D721Med (cell line): ENCODE measurements around the gene PRICKLE2.

Source experiments
- DNase-seq: peaks from one replicate; pipeline ENCODE4 v3.0.0; 2011; ENCODE audit warnings: low spot score; ENCODE audit not compliant: insufficient read length
- FAIRE-seq: peaks from 2 replicates; lab custom pipeline; 2011; peaks lifted over from hg19 to GRCh38; lab: Jason Lieb, UNC
- TF ChIP-seq, protein P1 (sequence below): IDR thresholded peaks from 2 replicates; pipeline ENCODE4 v1.5.1; 2012; ENCODE audit warnings: mild to moderate bottlenecking, control low read depth; ENCODE audit not compliant: insufficient read depth; ENCODE audit errors: missing control alignments

Gene PRICKLE2, protein sequence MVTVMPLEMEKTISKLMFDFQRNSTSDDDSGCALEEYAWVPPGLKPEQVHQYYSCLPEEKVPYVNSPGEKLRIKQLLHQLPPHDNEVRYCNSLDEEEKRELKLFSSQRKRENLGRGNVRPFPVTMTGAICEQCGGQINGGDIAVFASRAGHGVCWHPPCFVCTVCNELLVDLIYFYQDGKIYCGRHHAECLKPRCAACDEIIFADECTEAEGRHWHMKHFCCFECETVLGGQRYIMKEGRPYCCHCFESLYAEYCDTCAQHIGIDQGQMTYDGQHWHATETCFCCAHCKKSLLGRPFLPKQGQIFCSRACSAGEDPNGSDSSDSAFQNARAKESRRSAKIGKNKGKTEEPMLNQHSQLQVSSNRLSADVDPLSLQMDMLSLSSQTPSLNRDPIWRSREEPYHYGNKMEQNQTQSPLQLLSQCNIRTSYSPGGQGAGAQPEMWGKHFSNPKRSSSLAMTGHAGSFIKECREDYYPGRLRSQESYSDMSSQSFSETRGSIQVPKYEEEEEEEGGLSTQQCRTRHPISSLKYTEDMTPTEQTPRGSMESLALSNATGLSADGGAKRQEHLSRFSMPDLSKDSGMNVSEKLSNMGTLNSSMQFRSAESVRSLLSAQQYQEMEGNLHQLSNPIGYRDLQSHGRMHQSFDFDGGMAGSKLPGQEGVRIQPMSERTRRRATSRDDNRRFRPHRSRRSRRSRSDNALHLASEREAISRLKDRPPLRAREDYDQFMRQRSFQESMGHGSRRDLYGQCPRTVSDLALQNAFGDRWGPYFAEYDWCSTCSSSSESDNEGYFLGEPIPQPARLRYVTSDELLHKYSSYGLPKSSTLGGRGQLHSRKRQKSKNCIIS

DNA sequence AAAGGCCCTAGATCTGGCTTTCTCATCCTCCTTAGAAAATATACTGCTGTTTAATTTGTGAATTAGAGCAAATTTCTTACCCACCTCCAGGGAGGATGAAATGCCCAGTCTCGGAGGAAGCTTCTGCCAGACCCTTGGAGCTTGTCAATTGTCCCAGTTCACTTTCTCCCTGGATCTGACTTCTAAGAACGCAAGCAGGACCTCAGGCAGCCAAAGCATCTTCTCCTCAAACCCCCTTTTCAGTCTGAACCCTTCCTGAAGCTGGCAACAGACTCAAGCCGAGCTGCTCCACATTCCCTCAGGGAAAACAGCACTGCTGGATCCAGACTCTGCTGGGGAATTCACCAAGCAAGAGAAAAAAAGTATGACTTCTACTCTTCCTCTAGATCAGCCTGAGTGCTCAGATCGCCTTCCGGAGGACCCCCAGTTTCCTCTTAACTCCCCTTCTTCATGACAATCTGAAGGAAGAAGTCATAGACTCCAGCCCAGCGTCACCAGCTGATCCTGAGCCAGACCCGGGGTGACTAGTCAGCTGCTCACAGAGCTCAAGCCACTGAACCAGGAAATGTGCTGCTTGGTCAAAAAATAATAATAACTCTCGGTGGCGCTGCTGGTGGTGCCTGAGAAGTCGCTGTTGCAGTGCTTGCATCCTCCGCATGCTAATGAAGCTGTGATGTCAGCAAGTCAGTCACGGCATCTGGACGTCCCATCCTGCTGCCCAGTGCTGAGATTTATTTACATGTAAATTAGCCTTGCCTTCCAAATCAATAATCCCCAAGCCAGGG lies at the start of gene PRICKLE2:
Gene PRICKLE2, minus strand, starts transcription at position 641 of the 785 bp plus-strand sequence. CDS start 26,539 bp downstream, outside the sequence.
- TF ChIP-seq, protein P1, sequence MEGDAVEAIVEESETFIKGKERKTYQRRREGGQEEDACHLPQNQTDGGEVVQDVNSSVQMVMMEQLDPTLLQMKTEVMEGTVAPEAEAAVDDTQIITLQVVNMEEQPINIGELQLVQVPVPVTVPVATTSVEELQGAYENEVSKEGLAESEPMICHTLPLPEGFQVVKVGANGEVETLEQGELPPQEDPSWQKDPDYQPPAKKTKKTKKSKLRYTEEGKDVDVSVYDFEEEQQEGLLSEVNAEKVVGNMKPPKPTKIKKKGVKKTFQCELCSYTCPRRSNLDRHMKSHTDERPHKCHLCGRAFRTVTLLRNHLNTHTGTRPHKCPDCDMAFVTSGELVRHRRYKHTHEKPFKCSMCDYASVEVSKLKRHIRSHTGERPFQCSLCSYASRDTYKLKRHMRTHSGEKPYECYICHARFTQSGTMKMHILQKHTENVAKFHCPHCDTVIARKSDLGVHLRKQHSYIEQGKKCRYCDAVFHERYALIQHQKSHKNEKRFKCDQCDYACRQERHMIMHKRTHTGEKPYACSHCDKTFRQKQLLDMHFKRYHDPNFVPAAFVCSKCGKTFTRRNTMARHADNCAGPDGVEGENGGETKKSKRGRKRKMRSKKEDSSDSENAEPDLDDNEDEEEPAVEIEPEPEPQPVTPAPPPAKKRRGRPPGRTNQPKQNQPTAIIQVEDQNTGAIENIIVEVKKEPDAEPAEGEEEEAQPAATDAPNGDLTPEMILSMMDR = peak; percentile 32
- FAIRE-seq (peak; percentile 98), DNase-seq (no peak)

- no peak for DNase-seq
- FAIRE-seq = no peak
- TF ChIP-seq, protein P1 = no peak
Measured at GRCh38 chr3:64272842-64273241, 47.6 kb upstream of the PRICKLE2 start.

DNA sequence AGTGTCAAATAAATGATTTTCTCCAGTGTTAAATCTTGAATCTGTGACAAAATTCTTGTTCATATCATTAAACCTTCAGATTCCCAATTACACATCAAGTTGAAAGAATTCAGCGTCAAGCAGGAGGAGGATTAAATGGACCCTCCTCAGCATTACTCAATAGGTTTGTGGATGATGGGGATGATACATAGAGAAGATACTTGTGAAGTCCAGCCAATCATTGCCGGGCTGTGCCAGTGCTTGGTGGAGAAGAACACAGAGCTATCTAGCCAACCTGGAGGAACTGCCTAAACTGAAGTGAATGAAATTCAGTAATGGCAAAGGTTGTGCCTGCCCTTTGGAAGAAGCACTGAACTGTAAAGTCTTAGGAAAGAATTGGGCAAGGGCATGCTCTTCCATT lies 47.0 kb upstream of the PRICKLE2 start:
- TF ChIP-seq, protein P1 = no peak
- FAIRE-seq (no peak), DNase-seq (no peak)

GRCh38 chr3:64271631-64272030 lies 46.4 kb upstream of the PRICKLE2 start:
- FAIRE-seq (no peak), DNase-seq (no peak)
- TF ChIP-seq, protein P1 = no peak

- peak; percentile 6 for FAIRE-seq
- TF ChIP-seq, protein P1 = no peak
- no peak for DNase-seq
Measured at GRCh38 chr3:64270866-64271260, 45.6 kb upstream of the PRICKLE2 start.

DNA sequence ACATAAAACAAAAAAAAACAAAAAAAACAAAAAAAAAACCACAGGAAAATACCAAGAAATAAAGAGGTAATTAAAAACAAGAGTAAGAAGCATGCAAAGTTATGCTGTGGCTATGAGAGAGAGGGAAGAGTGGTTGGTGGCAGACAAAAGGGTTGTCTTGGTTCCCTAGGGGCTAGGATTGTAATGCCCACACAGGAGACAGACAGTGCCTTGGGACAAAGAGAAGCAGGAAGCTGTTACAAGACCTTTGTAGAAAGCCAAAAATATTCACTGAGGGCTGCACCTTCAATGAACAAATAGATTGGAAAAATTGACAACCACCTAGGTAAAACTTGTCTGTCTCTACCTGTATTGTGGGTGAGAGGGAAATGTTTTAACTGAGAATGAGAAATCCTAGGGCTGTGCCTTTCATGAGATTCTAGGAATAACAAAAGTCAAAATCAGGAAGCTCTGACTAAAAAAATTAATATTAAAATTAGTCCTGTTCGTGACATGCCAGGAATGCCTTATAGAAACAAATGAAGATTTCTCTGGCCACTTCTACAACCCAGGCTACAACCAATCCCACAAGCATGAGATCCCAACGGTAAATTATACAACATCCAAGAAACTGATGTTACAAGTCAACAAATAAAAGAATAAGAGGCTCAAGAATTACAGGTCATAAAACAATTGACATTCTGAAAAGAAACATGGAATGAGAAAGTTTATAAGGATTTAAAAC lies 45.0 kb upstream of the PRICKLE2 start:
- DNase-seq (no peak), FAIRE-seq (no peak)
- TF ChIP-seq, protein P1 = no peak
